ENCODE measurements around the gene WDR11. TPM values are rescaled to one million over a fixed set of nuclear protein-coding genes. Genes with fewer than 3 reads are reported as not detected.

The WDR11 gene
- total RNA-seq, 4 donors from 2014 or later: 35.0 to 44.9 (median 35.7) TPM

GRCh38 chr10:120835603-120836002 lies 15.6 kb upstream of the WDR11 start:
- TF ChIP-seq EP300 (IDR thresholded peaks at IDR 0.05) (no peak), POLR2AphosphoS5 (IDR thresholded peaks at IDR 0.05) (no peak), POLR2A (IDR thresholded peaks at IDR 0.05; ENCODE audit: low read depth) (no peak), CTCF (IDR thresholded peaks at IDR 0.05) (no peak)
- no peak overlapping the region for H3K4me3 ChIP-seq
- 79% methylated on average over 2 of the region's 2 CpGs for WGBS
- H3K4me1 ChIP-seq: no peaks in the 10 kb centered on the region
- H3K27ac ChIP-seq (replicated peaks in 1 of 4): no peak overlapping the region
- H3K27me3 ChIP-seq: no peaks in the 10 kb centered on the region
- intact Hi-C loops (cut with DNase I): no loop called here
- DNase-seq (ENCODE audit: extremely low spot score): no peak
- H3K9me3 ChIP-seq: no peaks in the 10 kb centered on the region
- no peaks in the 10 kb centered on the region for H3K36me3 ChIP-seq

- H3K4me1 ChIP-seq: no peaks in the 10 kb centered on the region
- 82% methylated on average over 3 of the region's 3 CpGs for WGBS
- DNase-seq (ENCODE audit: extremely low spot score): no peak
- no peaks in the 10 kb centered on the region for H3K36me3 ChIP-seq
- TF ChIP-seq CTCF (IDR thresholded peaks at IDR 0.05) (no peak), POLR2AphosphoS5 (IDR thresholded peaks at IDR 0.05) (no peak), EP300 (IDR thresholded peaks at IDR 0.05) (no peak), POLR2A (IDR thresholded peaks at IDR 0.05; ENCODE audit: low read depth) (no peak)
- intact Hi-C loops (cut with DNase I): no loop called here
- no peak overlapping the region for H3K4me3 ChIP-seq
- no peaks in the 10 kb centered on the region for H3K27me3 ChIP-seq
- H3K27ac ChIP-seq (replicated peaks in 1 of 4): no peak overlapping the region
- no peaks in the 10 kb centered on the region for H3K9me3 ChIP-seq
Measured at GRCh38 chr10:120838941-120839340, 12.2 kb upstream of the WDR11 start.

- Histone ChIP-seq H3K9me3 (no peaks in the 10 kb centered on the region), H3K27me3 (no peaks in the 10 kb centered on the region), H3K4me1 (no peaks in the 10 kb centered on the region), H3K4me3 (no peak overlapping the region), H3K36me3 (no peaks in the 10 kb centered on the region), H3K27ac (replicated peaks in 1 of 4) (no peak overlapping the region)
- intact Hi-C loops (cut with DNase I): no loop called here
- WGBS: 72% methylated on average over 1 of the region's 1 CpG
- DNase-seq (ENCODE audit: extremely low spot score): no peak
- TF ChIP-seq EP300 (IDR thresholded peaks at IDR 0.05) (no peak), POLR2AphosphoS5 (IDR thresholded peaks at IDR 0.05) (no peak), CTCF (IDR thresholded peaks at IDR 0.05) (no peak), POLR2A (IDR thresholded peaks at IDR 0.05; ENCODE audit: low read depth) (no peak)
Measured at GRCh38 chr10:120841522-120842189, 9.5 kb upstream of the WDR11 start.

- Histone ChIP-seq H3K27me3 (no peaks in the 10 kb centered on the region), H3K4me3 (no peak overlapping the region), H3K36me3 (peaks cover 0 to 43% (median 23%) of the 10 kb centered on the region in 4 donors), H3K27ac (replicated peaks in 1 of 4) (no peak overlapping the region), H3K4me1 (peaks cover 18 to 27% (median 27%) of the 10 kb centered on the region in 4 donors), H3K9me3 (no peaks in the 10 kb centered on the region)
- 93% methylated on average over 2 of the region's 2 CpGs for WGBS
- DNase-seq (ENCODE audit: extremely low spot score): no peak
- intact Hi-C loops (cut with DNase I): no loop called here
- TF ChIP-seq POLR2A (IDR thresholded peaks at IDR 0.05; ENCODE audit: low read depth) (no peak), POLR2AphosphoS5 (IDR thresholded peaks at IDR 0.05) (no peak), CTCF (IDR thresholded peaks at IDR 0.05) (no peak), EP300 (IDR thresholded peaks at IDR 0.05) (no peak)
Measured at GRCh38 chr10:120854388-120854787, 3.2 kb downstream of the WDR11 start.

All from esophagus muscularis mucosa (tissue), 4 donors.